ENCODE data around the gene ITIH5.

ITIH5 gene

DNA sequence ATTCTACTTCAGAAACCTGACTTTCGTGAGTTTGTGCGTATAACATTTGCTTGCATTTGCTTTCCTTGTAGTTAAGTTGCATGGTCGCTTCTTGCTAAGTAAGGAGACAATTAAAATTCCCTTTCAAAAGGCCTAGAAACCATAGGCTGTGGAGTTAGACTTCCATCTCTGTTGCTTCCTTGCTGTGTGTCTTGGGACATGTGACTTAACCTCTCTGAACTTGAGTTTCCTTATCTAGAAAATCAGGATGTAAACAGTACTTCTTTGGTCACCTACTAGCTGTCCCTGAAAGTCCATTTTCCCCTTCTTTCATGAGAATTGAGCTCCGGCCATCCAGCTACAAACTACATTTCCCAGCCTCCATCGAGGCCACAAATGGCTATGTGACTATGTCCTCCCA is 89.2 kb downstream of the ITIH5 start:
- TF ChIP-seq CTCF (conservative IDR thresholded peaks at IDR 0.05; ENCODE audit: control insufficient read depth, insufficient read depth, low read depth, low read length): no peak
- no peak overlapping the region for H3K4me3 ChIP-seq (ENCODE audit: control insufficient read depth, low read depth, low read length)
- DNase-seq (ENCODE audit: low read depth): no peak

GRCh38 chr10:7577176-7577575 is 89.6 kb downstream of the ITIH5 start:
- no peak overlapping the region for H3K4me3 ChIP-seq (ENCODE audit: control insufficient read depth, low read depth, low read length)
- TF ChIP-seq CTCF (conservative IDR thresholded peaks at IDR 0.05; ENCODE audit: control insufficient read depth, insufficient read depth, low read depth, low read length): no peak
- DNase-seq (ENCODE audit: low read depth): no peak

DNA sequence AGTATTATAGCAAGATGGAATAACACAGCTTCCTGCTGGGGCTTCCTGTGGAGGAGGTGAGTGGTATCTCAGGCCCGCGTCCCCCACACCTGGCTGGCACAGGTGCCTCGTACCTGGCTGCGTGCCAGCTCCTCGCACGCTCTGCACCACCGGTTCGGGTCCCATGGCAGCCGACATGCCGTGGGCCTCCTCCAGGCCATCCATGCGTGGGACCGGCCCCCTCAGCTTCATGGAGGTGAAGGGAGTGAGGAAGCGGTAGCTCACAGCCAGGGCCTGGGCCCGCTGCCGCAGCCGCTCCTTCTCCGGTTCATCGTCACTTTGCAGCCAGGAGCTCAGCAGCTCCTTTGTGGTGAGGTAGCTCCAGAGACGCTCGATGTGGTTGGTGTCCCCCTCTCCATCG is 90.4 kb downstream of the ITIH5 start:
- TF ChIP-seq CTCF (conservative IDR thresholded peaks at IDR 0.05; ENCODE audit: control insufficient read depth, insufficient read depth, low read depth, low read length): no peak
- H3K4me3 ChIP-seq (ENCODE audit: control insufficient read depth, low read depth, low read length): no peak overlapping the region
- no peak for DNase-seq (ENCODE audit: low read depth)

DNA sequence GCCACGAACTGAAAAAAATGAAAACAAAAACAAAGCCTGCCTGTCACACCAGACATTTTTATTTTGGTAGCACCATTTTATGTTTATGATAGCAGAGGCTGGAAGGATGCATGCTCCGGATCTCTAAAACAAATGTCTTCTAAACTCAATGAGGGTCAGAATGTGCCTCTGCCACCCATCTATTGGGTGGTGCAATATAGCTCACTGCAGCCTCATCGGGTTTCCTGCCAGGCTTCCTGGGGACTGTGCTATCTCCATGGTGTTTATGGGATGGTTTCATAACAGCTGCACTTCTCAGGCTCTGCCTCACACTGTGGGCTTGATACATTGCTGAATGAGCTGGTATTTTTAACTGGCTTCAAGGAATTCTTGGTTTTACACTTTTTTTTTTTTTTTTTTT is 94.4 kb downstream of the ITIH5 start:
- no peak for DNase-seq (ENCODE audit: low read depth)
- no peak for TF ChIP-seq CTCF (conservative IDR thresholded peaks at IDR 0.05; ENCODE audit: control insufficient read depth, insufficient read depth, low read depth, low read length)
- no peak overlapping the region for H3K4me3 ChIP-seq (ENCODE audit: control insufficient read depth, low read depth, low read length)

DNA sequence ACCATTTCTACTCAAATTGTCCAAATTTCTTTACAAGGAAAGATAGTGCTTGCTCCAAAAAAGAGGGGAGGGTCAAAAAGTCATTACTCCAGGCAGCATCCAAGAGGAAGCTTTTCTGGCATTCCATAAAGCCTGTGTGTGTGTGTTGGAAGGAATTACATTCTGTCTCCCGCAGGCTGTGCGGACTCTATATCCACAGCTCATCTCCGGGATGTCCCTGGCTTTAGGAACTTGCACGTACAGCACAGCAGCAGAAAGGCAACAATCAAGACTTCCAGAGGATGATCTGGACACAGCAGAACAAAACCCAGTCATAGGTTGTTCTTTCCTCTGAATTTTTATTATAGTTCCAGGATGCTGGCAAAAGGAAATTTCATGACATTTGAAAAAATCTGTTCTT is 94.8 kb downstream of the ITIH5 start:
- no peak for TF ChIP-seq CTCF (conservative IDR thresholded peaks at IDR 0.05; ENCODE audit: control insufficient read depth, insufficient read depth, low read depth, low read length)
- DNase-seq (ENCODE audit: low read depth): no peak
- H3K4me3 ChIP-seq (ENCODE audit: control insufficient read depth, low read depth, low read length): no peak overlapping the region

DNA sequence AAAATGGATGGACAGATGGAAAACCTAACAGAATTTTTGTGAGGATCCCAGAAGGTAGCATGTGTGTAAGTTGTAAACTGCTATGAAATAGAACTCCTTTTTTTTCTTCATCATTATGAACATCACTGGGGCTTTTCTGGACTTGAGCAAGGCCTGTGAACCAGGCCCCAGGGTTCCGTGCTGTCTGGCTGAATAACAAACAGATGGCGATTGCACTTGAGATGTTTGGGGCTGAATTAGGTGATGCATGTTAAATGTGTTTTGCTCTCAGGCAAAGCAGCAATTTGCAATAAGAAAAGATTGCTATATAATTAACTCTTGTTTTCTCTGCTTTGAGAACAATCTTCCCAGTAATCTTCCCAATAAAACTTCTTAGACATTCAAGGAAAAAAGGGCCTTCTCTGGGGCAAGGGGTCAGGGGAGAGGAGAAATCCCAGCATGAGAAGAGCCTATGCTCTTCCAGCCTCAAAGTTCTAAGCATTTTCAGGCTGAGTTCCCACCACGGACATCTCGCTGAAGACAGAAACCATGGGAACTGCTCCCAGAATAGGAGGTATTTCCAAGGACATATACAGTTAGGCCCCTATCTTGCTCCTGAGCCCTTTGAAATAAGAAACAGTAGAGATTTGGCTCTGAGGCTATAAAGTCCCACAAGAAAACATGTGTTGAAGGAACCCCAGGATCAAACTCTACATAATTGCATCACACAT is 98.7 kb downstream of the ITIH5 start:
- TF ChIP-seq CTCF (conservative IDR thresholded peaks at IDR 0.05; ENCODE audit: control insufficient read depth, insufficient read depth, low read depth, low read length): no peak
- no peak for DNase-seq (ENCODE audit: low read depth)
- H3K4me3 ChIP-seq (ENCODE audit: control insufficient read depth, low read depth, low read length): no peak overlapping the region

- no peak for DNase-seq (ENCODE audit: low read depth)
- no peak for TF ChIP-seq CTCF (conservative IDR thresholded peaks at IDR 0.05; ENCODE audit: control insufficient read depth, insufficient read depth, low read depth, low read length)
- no peak overlapping the region for H3K4me3 ChIP-seq (ENCODE audit: control insufficient read depth, low read depth, low read length)
These were observed 99.9 kb downstream of the ITIH5 start for GRCh38 chr10:7566891-7567290.

Data from fibroblast of mammary gland (primary cell).